ENCODE data around the gene ITPR2.

Gene ITPR2

DNA sequence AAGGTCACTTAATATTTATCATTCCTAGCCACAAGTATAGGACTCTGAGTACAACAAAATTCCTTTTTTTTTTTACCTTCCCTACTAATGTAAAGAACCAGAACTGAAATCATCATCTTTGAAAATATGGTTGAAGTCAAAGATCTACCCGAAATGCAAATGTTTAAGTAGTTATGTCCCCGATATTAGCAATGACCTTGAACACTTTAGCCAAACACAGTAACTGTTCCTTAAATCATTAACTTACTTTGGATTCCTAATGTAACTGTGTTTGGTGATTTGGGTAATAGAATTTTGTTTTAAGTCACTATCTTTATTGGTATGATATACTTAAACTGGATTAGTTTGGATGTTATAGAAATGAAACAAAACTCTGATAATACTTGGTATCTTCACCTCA, 14.4 kb downstream of the ITPR2 start:
- DNase-seq, result no peak

DNA sequence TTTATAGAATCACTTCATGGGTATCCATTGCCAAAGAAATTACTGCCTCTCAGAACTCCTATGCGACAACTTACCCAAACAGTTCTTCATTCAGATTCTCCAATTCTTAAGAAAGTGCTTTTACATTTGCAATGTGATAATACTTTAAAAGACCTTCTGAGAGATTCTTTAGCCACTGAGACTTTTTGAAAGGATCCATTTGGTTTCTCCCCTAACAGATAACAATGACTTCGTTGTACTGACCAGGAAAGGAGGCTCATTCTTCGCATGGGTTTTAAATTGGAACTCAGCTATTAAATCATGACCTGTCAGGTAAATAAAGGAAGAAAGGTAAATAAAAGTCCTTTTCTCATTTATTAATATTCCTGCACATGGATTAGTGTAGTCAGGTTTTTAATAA, 14.8 kb downstream of the ITPR2 start:
- no peak for DNase-seq

DNA sequence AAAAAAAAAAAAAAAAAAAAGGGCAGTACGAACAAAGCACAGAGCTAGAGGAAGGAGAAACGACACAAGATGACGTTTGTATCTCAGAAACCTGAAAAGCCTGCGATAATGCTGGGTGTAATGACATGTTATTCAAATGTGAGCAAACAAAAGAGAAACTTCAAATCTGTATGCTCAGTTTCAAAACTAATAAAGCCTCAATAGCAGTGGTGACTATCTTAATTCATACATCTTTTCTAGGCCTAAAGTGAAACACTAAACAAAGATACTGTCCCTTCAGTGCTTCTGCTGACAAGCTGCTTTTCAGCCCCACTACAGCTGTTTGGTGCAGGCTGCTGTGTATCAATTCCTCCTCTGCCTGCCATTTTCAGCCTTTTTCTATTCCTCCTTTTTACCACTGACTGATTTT, 15.8 kb downstream of the ITPR2 start:
- no peak for DNase-seq

DNA sequence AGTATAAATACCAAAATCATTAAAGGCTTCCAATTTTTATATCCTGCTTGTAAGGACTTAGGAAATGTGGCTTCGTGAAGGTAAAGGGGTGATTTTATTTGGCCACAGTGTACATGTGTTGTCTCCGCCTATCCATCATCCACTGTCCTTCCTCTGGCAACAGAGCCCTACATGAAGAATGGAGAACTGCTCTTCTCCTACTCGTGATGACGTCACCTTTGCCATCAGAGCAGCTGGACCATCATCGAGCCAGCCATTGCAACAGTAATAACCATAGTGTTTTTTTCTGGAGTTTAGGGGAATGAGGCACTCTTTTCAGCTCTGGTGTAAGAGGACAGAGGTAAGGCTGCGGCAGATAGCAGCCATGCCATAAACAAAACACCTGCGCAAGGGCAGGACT, 19.2 kb downstream of the ITPR2 start:
- DNase-seq, result no peak

DNA sequence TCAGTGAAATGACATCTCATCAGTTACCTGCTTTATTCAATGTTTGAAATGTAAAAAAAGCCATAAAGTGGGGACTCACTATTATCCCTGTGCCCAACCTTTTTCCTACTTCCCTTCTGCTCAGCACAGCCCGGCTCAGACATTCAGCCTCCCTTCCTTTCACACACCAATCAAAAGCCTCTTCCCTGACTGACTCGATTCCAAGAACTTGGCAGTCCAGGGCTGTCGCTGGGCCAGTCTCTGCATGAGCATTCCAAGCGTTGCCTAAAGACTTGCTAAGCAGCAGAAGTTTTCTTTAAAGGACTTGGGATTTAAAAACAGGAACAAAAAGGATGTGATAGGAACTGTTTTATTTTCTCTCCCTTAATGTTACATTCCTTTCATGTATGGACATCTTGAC, 22.7 kb downstream of the ITPR2 start:
- DNase-seq, result no peak

DNA sequence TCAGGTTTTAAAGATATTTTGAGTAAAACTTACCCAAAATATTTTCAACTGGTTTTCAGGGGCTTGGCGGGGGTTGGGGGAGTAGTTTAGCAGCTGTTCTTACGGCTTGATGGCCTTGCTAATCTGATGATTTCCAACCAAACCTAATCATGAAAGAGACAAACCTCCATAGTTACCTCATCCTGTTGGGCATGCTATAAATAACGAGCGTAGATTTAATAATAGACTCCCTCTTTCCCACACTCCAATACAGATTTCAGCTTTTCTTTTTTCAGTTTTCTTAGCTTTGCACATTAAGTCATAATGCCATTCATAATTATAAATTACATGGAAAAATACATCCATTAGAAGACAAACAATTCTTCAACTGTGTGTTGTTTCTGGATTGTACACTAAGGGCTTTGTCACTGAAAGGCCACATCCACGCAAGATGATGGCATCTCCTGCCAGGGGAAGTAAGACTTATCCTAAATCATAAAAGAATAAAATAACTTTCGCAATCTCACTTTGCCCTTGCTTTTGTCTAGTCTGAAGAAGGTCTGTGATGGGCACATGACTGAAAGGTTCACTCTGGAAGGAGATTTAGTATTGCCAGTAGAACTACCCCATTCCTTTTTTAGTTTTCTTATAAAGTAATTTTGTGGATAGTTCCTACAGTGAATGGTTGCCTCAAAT, 23.2 kb downstream of the ITPR2 start:
- no peak for DNase-seq

DNA sequence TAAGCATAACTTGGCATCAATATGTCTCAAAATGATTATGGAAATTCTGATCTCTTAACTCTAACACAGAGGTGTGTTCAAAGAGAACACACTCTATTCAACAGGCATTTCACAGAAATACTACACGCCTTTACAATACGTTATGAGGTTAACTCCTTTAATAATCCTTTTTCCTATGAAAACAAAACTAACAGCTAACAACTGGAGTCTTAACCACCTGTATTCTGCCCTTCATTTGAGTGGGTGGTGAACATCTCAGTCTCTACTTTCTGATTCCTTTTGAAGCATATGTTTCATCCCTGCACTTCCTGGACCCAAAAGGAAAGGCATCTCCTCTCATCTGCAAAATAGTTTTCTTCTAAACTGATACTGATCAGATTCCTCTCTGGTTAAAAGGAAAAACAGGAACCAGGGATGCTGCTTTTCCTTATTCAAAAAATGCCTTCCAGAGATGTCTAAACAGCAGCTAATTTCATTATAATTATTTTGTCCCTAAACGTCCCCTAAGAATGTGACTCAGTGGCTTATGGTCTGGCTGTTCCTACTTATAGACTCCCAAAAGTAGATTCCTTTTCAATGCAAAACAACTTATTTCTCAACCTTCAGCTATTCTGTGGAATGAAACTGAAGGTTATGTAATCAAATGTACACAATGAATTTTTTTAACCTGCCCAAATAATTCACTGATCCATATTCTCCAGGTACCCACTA, 24.1 kb downstream of the ITPR2 start:
- no peak for DNase-seq

DNA sequence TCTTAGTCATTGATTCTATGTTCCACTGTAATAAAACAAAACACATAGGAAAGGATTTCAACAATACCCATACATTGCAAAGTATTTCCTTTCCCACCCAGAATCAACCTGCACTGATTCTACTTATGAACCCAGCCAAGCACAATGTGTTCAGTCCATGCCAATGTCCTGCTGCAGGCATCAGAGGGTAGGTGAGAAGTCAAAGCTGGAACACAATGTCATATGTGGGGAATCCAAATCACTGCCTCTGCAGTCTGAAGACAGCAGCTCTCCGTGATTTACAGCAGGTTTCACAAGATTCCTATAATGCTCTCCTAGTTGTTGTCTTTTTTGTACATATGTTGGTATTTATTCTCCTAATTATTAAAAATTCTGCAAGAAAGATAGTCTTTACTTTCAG, 25.7 kb downstream of the ITPR2 start:
- no peak for DNase-seq

DNA sequence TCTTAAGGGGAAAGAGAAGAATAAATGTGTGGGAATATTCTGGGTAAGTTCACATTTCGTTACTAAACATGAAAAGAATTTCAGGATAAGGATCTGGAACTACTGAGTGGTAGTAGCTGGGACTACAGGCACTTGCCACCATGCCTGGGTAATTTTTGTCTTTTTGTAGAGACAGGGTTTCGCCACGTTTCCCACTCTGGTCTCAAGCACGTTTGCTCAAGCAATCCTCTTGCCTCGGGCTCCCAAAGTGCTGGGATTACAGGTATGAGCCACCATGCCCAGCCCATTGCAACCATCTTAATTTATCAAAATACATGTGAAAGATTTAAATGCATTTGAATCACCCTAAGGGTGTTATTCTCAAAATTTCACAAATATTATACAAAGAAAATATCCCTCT, 26.4 kb downstream of the ITPR2 start:
- DNase-seq, result no peak

DNA sequence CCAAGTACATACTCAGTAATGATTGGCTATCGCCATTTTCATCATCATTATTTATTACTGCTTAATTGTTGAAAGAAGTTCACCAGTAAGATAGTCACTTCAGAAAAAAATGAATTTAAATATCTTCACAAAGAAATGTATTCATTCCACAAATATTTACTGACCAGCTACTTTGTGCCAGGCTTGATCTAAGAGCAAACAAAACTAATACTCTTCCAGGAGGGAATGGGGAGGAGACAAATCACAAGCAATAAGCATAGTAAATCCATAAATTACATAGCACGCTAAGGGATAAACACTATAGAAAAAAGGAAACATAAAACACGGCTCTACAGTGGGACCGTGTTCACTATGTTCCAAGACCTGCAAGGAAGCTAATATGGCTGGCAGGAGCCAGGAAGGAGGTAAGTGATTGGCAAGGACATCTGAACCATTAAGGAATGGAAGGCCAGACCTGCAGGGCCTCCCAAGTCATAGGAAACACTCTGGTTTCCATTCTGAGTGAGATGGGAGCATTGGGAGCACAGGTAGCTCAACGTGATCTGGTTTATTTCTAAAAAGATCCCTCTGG, 27.5 kb downstream of the ITPR2 start:
- no peak for DNase-seq

DNA sequence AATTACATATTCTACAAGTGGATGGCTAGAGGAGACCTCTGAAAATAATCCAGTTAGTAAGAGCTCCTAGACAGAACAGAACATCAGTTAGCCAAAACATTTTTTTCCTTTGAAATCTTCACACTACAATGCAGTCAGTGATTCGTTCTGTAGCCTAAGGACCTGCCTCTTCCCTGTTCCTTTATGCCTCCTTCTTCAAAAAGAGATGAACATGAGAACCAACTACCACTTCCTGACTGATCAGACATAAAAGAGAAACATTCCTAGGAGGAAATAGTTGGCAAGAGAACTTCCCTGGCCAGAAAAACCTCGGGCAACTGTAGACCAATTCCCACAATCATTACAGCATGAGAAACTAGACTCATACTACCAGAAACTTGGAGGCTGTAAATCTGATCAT, 29.4 kb downstream of the ITPR2 start:
- DNase-seq, result no peak

DNA sequence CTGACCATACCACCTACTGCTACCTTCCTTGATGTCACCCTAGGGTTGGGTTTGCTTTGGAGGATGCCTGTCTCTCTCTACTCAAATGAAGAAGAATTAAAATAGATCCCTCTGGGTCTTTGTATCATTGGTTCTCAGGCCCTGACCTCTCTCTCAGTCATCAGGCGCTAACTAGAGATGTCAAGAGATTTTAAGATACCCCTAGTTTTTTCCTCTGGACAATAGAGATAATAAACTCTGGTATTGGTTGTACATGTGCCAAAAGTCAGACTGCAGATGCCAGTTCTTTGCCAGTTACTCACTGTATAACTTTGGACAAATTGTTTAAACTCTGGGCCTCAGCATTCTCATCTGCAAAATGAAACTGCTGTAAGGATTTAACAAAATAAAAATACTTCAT, 31.5 kb downstream of the ITPR2 start:
- no peak for DNase-seq

DNA sequence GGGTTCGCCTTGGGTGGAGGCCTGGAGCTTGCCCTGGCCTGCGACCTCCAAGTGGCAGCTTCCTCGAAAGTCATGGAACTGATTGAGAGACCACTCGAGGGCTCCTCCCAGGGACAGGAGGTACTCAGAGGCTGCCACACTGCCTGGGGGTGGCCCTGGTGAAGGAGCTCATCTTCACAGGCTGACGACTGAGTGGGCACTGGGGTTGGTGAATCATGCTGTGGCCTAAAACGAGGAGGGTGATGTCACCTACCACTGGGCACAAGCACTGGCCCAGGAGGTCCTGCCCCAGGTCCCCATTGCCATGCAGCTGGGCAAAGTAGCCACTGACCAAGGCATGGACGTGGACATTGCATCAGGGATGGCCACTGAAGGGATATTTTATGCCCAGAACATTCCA, 32.1 kb downstream of the ITPR2 start:
- DNase-seq, result no peak

DNA sequence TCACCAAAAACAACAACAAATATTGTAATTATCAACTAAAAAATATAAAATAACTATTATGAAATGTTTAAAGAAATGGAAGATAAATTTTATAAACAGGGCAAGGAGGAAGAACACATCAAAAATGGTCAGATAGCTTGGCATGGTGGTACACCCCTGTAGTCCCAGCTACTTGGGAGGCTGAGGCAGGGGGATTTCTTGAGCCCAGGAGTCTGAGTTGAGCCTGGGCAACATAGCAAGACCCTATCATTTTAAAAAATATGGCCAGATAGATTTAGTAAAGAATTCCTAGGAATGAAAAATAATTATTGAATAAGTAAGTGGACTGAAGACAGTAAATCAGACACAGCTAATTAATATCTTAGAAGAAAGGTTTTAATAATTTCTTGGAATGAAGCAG, 32.6 kb downstream of the ITPR2 start:
- DNase-seq, result no peak

DNA sequence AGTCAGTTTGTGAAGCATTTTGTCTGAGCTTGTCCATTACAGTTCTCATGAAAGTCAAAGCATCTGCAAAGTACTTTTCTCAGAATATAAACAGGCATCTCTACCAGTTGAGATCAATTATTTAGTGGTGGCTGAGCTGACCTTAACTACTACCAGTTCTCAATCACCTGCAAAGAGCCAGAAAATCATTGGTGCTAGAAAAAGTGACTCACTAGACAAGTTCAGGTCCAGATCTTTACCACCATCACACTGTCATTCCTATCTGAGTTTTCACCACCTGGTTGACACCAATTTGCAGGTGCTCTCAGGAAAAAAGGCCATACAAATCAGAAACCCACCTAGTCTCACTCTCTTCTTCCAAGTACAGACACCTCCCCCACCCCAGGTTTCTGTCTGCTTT, 33.3 kb downstream of the ITPR2 start:
- DNase-seq, result no peak

DNA sequence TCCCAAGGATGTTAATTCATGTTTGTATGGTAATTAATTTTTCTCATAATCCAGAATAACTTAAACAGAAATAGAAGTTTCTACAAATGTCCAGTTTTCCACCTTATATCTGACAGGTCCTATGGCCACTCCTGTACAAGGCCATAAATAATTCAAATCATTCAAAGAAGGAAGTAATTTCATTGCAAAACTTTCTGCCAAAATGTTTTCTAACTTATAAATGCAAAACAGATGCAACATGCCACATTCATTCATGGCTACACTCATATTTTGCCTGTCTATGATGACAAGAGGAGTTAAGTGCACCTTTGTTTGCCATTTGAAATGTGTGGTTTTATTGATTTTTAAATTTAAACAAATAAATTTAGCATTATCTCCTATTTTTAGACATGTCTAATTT, 34.4 kb downstream of the ITPR2 start:
- DNase-seq, result no peak

DNA sequence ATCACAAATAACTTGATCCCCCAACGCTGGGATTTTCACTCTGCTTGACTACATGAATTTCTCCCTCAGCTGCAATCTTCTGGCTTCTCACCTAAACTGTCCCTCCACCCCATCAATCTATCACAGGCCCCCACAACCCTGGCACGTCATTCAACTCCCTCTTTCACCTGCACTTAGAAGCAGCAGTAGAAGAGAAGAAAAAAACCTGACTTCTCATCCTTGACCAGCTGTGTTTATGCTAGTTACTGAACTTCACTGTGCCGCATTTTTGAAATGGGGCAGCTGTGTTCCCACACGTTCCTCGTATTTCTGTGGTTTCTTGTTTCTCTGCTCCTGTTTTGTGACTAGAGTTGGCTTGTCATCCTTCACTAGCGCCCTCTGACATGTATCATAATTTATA, 35.0 kb downstream of the ITPR2 start:
- no peak for DNase-seq

DNA sequence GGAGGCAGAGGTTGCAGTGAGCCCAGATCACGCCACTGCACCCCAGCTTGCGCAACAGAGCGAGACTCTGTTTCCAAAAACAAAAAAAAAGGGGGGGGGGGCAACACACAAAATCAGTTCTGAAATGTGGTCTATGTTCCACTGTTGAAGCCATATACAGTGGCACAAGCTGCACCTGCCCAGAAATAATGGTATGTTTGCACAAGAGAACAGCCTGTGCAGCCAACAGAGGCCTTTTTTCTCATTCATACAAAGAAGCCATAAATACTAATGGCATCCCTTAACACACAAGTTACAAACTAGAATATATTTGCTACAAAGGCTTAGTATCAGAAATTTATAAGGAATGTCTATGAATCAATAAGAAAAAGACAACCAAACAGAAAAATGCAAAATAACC, 37.1 kb downstream of the ITPR2 start:
- DNase-seq, result no peak

DNA sequence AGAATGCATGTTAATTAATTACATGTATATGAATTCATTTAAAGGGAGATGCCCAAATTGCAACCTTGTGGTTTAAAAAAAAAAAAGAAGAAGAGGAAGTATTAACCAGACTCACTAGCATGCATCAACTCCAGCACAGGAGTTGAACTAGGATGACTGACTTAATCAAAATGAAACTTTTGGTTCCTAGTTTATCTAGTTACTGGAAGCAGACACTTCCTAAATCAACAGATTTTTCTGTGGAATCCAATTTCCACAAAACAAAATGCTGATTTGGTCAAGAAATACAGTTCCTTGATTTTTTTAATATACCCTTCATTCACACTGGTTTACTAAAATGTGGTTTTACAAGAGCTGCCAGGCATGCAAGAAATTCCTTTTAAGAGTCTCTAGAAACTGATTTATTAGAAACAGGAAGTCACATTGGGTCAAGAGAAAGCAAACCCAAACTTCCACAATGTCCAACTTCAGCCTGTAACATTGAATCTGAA, 41.6 kb downstream of the ITPR2 start:
- no peak for DNase-seq

DNA sequence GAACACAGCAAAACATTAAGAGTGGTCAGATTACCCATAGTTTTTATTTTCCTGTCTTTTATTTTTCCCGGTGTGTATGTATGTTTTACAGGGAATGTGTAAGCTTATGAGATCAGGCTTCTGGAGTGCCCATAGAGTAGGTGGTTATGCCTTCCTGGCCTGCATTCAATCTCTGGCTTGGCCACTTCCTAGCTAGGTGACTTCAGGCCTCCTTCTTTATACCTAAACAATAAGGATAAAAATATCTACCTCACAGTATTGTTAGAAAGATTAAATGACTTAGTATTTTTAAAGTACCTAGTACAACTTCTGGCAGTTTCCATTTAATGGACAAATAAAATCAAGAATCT, 42.4 kb downstream of the ITPR2 start:
- no peak for DNase-seq

DNA sequence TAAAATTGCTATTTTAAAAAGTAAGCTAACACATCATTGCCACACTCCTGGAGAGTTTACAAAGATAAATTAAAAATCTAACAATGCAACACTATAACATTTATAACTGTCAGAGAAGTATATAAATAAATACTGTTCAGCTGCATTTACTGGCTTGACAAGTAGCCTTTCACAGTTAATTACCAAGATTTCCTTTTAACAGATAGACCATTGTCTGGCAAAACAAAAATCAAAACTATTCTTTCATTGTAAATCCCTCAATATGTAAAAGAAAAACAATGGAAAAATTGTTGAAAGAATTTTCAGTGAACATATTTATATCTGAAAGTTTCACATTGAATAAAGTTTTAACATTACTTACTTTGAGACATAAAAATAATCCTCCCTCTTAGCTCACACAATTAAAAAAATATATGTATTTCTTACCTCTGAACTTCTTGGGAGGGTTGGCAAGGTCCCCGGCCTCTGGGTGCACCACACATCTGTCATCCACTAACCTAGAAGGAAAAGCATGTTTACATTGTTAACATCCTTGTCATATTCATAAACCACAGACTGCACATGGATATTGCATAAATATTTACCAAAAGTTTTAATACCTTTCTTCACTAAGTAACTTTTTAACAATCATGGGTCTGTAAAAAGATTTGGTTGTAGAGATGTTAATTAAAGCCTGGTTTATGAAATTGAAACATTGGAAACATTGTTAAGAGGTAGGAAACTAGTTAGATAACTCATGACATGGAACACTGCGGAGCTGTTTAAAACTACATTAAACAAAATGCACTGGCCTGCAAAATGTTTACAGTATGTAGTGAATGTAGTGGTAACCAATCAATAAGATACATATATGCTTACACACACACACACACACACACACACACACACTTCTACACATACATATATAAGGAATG, 43.0 kb downstream of the ITPR2 start:
- no peak for DNase-seq

DNA sequence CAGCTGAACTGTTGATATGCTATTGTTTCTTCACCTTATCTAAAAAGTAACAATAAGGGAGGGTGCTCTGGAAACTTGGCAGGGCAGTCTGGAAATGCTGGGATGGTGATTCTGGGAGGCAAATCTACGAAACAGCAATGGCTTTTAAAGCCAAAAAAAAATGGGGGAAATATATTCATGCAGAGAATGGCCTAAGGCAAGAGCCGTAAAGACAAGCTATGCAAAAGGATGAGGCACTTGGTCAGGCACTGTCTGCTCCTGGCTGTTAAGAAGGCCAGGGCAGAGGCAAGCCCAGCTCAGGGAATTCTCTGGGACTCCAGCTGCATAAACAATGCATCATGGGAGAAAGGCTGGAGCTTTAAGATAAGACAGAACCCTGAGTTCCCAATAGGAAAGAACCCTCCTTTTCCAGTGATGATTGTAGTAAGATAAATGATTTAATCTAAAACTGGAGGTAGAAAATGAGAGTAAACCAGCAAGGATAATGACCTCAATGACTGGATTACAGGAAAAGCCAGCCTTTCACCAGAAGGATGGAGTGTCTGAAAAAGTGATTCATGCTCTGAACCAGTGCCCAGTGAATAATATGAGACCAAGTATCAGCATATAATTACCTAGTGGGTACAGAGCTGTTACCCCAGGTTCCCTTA, 46.0 kb downstream of the ITPR2 start:
- no peak for DNase-seq

DNA sequence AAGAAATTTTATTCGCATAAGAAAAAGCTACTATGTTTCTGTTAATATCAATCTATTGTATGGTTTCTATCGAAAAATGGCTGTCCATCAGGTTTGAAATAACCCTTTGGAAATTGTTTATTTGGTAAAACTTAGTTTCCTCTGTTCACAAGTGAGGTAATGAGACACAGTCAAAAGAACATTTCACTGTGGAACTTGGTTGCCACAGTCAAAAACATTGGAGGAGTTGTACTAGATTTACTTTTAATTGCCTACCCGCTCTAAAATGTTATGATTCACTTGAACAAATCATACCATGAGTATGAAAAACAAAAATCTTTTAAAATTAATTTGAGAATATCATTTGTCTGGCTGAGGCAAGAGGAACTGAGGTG, 46.5 kb downstream of the ITPR2 start:
- DNase-seq, result no peak

Data from NK-92 treated with Interleukin-12 subunit alpha and Interleukin-12 subunit beta, amount 100 ng/mL, for 24 hours (cell line).